Activated CD8-positive, alpha-beta memory T cell treated with anti-CD3 and anti-CD28 coated beads for 1 hour (primary cell): Measurements from ENCODE around the gene DPY19L2.
"Not testable (repeated sequence)": the region's sequence is repeated elsewhere in the genome, so short reads cannot be mapped to it uniquely, and the experiment has no call there.

Experiments
- DNase-seq, 2 donors: peaks; one replicate each; pipeline ENCODE4 v3.0.0-alpha.2; 2020; ENCODE audit warnings: low read depth in 1 of 2; ENCODE audit errors: extremely low read depth in 1 of 2

DPY19L2 gene

DNA sequence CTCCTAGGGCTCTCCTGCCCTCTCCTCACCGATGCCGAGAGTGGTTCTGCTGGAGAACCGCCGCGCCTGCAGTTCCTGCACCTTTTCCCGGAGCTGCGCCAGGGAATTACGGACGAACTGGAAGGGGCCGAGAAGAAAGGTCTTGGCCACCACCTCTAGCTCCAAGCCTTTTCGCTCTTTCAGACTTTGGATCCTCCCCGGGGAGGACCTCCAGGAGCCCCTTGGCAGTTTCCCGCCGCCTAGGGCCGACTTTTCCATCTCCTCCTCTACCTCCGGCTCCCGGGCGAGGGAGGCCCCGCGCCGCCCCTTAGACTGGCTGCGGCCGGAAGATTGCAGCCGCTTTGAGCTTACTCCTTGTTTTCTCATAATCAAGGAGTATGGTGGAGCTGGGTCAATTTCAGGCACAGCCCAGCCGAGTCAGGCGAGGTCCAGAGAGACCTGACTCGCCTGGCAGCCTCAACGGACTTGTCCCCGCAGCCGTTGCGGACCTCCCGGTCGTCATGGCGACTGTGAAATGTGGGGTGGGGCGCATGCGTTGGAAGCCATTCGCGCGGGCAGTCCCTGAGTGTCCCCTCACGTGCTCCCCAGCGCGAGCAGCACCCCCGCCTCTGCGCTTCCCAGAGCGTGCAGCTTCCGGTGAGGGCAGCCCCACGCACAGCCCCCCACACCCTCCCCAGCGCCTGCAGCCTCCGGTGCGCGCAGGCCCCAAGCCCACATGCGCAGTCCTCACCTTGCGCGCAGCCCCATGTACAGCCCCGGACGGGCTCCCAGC lies at the start of gene DPY19L2:
Gene DPY19L2 (minus strand): TSS at position 466 of the 772 bp plus-strand sequence. CDS start 100 bp downstream, at position 366.
- DNase-seq, result peak in 1 of 2 donors; percentile 15

- not testable (repeated sequence) for DNase-seq
Measured at GRCh38 chr12:63716891-63717290, 48.6 kb upstream of the DPY19L2 start.

- not testable (repeated sequence) for DNase-seq
Measured at GRCh38 chr12:63715107-63715625, 46.9 kb upstream of the DPY19L2 start.

- not testable (repeated sequence) for DNase-seq
Measured at GRCh38 chr12:63714409-63714808, 46.1 kb upstream of the DPY19L2 start.

DNA sequence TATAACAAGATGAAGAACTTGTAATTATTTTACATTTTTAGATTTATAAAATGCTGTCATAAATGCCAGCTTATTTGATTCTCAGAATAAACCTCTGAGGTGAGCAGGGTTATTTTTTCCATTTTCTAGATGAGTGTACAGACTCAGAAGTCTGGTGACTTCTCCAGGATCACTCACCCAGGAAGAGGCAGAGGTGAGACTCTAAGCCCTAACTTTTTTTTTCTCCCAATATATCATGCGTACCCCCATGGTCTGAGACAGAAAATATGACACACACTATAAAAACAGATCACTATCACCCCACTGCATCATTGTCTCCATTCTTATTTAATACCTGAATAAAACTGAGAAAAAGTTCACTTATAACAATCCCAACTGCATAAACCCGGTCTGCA lies 45.4 kb upstream of the DPY19L2 start:
- not testable (repeated sequence) for DNase-seq

DNA sequence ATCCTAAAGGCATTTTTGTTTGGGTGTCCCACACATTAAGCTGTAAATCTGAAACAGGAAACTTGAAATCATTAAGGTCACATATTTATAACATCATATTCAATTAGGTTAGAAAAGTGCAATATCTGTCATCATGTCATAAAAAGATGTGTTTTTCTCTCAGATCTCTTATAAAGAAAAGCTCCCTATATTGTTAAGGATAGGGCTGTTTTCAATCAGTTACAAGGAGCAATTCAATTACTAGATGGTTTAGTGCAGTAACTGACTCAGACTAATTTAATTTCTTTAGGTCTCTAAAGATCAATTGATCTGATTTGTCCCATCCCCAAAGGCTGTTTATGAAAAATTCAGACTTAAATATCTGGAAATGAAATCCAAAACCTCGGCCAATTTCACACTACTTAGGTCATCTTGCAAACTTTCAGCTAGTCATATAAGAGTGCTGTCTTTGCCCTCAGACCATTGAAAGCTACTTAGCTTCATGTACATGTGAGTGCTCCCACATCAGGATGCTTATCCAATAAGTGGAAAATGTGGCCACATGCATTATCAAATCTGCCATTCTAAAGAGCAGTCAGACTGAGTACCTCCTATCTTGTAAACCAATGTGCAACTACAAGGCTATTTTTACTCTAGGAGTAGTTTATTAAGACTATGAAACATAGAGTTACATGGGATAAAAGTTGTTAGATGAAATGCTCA lies 44.8 kb upstream of the DPY19L2 start:
- not testable (repeated sequence) for DNase-seq

GRCh38 chr12:63712376-63712974 lies 44.2 kb upstream of the DPY19L2 start:
- DNase-seq, result not testable (repeated sequence)

GRCh38 chr12:63711339-63711738 lies 43.0 kb upstream of the DPY19L2 start:
- DNase-seq, result not testable (repeated sequence)

GRCh38 chr12:63706336-63706735 lies 38.0 kb upstream of the DPY19L2 start:
- DNase-seq, result no peak

DNA sequence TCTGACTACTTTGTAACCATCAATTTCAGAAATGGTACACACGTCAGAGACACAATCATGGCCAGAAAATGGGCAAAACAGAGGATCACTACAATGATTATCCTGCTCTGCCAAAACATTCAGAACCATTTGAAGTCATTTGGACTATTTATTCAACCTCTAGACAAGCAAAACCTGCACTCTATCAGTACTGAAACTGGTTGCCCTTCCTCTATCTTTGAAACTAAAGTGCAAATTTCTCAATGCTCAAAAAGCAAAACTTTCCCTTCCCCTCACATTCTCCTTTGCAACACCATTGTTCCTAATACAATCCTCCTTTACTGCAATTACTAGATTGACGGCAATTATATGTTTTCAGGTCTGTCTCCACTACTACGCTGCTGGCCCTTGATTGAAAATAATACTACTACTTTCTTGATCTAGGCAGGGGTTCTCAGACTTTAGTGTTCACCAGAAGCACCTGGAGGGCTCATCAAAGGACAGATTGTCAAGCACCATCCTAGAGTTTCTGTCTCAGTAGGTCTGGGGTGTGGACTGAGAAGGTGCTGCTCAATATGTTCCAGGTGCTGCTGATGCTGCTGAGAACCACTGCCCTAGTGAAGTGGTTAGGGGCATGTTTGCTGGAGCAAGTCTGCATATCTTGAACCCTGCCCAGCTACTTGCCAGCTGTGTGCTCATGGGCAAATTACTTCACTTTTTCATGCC lies 31.5 kb upstream of the DPY19L2 start:
- DNase-seq, result not testable (repeated sequence)

DNA sequence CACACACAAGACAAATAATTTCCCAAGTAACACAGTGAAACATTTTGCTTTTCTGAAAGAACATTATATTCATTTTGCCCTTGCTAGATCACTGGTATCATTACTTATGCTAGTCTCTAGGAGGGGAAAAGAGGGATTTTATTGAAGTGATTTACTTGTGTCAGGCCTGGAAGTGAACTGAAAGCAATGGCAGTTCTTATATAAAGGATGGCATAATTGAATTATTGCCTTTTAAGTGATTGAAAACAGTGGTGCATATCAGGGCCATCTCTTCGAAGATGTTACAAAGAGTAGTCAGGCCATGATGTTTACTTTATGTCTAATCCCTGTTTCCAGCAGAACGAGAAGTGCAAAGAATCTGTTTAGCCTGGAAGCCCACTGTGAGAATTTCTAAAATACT lies 30.7 kb upstream of the DPY19L2 start:
- not testable (repeated sequence) for DNase-seq

DNA sequence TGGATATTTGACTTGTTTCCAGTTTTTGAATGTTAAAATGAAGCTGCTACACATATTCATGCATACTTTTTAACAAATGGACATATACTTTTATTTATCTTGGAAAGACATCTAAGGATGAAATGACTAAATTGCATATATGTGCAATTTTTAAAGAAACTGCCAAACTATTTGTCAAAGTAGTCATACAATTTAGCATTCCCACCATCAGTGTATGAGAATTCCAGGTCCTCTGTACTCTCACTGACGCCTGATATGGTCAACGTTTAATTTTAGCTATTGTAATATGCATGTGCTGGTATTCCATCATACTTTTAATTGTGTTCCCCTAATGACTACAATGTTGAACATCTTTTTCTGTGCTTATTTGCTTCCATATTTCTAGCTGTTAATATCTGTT lies 22.5 kb upstream of the DPY19L2 start:
- not testable (repeated sequence) for DNase-seq

GRCh38 chr12:63689141-63689540 lies 20.8 kb upstream of the DPY19L2 start:
- DNase-seq, result not testable (repeated sequence)

DNA sequence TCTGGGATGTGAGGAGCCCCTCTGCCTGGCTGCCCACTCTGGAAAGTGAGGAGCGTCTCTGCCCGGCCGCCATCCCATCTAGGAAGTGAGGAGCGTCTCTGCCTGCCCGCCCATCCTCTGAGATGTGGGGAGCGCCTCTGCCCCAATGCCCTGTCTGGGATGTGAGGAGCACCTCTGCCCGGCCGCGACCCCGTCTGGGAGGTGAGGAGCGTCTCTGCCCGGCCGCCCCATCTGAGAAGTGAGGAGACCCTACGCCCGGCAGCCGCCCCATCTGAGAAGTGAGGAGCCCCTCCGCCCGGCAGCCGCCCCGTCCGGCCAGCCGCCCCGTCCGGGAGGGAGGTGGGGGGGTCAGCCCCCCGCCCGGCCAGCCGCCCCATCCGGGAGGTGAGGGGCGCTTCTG lies 18.3 kb upstream of the DPY19L2 start:
- not testable (repeated sequence) for DNase-seq

GRCh38 chr12:63685789-63686188 lies 17.5 kb upstream of the DPY19L2 start:
- not testable (repeated sequence) for DNase-seq

DNA sequence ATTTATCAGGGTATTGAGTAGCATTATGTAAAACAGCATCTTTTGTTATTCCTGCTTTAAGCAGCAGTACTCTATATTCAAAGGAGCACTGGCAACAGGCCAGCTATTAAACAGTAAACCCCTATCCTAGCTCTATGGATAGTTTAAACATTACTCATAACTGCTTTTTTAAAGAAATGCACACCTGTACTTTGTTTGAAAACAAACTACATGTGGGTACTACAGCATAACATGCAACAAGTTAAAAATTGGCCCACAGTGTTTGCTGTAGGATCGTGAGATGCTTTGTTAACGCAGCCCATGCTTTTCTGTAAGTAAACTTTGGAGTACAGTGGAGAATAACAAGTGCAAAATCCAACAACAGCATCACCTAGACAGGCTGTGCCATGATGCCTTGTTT lies 14.3 kb upstream of the DPY19L2 start:
- DNase-seq, result not testable (repeated sequence)

DNA sequence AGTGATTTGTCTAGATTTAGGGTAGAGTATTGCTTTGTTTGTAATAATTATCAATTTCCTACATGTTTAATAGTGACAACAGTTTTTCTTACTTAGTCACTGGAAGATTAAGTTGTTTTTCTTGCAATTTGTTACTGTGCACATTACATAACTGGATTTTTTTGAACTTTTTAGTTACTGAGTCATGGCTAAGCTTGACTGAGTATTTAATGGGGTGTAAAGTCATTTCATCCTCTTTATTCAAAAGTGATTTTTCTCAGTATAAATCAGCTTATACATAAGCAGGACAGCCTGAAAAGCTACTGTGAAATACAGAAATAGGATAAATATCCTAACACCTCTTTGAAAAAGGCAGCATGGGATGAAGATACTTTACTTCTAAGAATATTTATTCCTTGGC lies 12.5 kb upstream of the DPY19L2 start:
- not testable (repeated sequence) for DNase-seq

DNA sequence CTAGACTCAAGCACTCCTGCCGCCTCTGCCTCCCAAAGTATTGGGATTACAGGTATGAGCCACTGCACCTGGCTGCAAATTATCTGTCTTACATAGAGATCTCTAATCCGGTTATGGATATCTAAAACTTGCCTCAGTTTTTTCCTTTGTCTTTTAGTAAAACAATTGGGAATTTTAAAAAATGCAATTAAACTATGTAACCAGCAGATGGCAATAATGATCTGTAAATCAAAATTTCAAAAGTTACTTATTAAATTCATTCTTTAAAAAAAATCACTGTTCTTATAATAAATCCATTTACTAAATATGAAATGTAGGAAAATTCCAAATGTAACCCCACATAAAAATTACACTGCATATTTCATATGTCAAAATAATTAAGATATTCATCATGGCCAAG lies 4.3 kb upstream of the DPY19L2 start:
- not testable (repeated sequence) for DNase-seq

- DNase-seq, result not testable (repeated sequence)
Measured at GRCh38 chr12:63669936-63670335, 1.6 kb upstream of the DPY19L2 start.

GRCh38 chr12:63669427-63669826 lies 1.1 kb upstream of the DPY19L2 start:
- DNase-seq, result not testable (repeated sequence)
